OCI-LY1 (cell line): ENCODE data around the gene SUN1.

Experiments used
- H2AFZ ChIP-seq: fragments of 200-600 bp; sonication (generic), shearing (Covaris generic); 2 replicates; pipeline ENCODE4 v1.6.0; 2014; ENCODE audit warnings: antibody characterized with exemption, mild to moderate bottlenecking, low read length
- H3F3A ChIP-seq: fragments of 200-600 bp; sonication (generic), shearing (Covaris generic); 2 replicates; pipeline ENCODE4 v1.6.0; 2014; ENCODE audit warnings: mild to moderate bottlenecking, antibody characterized with exemption, low read length, moderate library complexity; ENCODE audit not compliant: insufficient read depth
- H3K27ac ChIP-seq: fragments of 200-600 bp; sonication (generic); 2 replicates; pipeline ENCODE4 v1.5.1; 2014; ENCODE audit warnings: low read length, mixed run types, mild to moderate bottlenecking, low read depth; ENCODE audit not compliant: poor library complexity, severe bottlenecking
- H3K27me3 ChIP-seq: fragments of 200-600 bp; sonication (generic); 2 replicates; pipeline ENCODE4 v1.6.0; 2014; ENCODE audit warnings: antibody characterized with exemption, mild to moderate bottlenecking, low read length, moderate library complexity; ENCODE audit not compliant: insufficient read depth
- H3K36me3 ChIP-seq: fragments of 200-600 bp; sonication (generic); 2 replicates; pipeline ENCODE4 v1.6.1; 2014; ENCODE audit warnings: mild to moderate bottlenecking, antibody characterized with exemption, low read length, moderate library complexity, mixed read lengths; ENCODE audit not compliant: insufficient read depth
- H3K4me1 ChIP-seq: fragments of 200-600 bp; sonication (generic); 2 replicates; pipeline ENCODE4 v1.5.1; 2014; ENCODE audit warnings: mild to moderate bottlenecking, low read length, moderate library complexity; ENCODE audit not compliant: insufficient read depth, severe bottlenecking
- H3K4me2 ChIP-seq: fragments of 200-600 bp; sonication (generic), shearing (Covaris generic); 2 replicates; pipeline ENCODE4 v1.6.1; 2014; ENCODE audit warnings: low read length
- H3K4me3 ChIP-seq: fragments of 200-600 bp; sonication (generic); 2 replicates; pipeline ENCODE4 v1.5.1; 2014; ENCODE audit warnings: low read length, low read depth, mild to moderate bottlenecking, mixed read lengths; ENCODE audit not compliant: poor library complexity, severe bottlenecking
- H3K79me2 ChIP-seq: fragments of 200-600 bp; shearing (Covaris generic); 2 replicates; pipeline ENCODE4 v1.6.1; 2016; ENCODE audit warnings: mixed run types, low read length, mixed read lengths; ENCODE audit not compliant: insufficient read depth
- H3K9ac ChIP-seq: fragments of 200-600 bp; sonication (generic), shearing (Covaris generic); 2 replicates; pipeline ENCODE4 v1.6.1; 2014; ENCODE audit warnings: mild to moderate bottlenecking, low read length, mixed read lengths
- H3K9me2 ChIP-seq: fragments of 200-600 bp; sonication (generic), shearing (Covaris generic); 2 replicates; pipeline ENCODE4 v1.6.1; 2014; ENCODE audit warnings: low read depth, mild to moderate bottlenecking, low read length, mixed read lengths
- H3K9me3 ChIP-seq: fragments of 200-600 bp; shearing (Covaris generic); 2 replicates; pipeline ENCODE4 v1.6.1; 2014; ENCODE audit warnings: low read length, mixed read lengths
- H4K20me1 ChIP-seq: fragments of 200-600 bp; sonication (generic), shearing (Covaris generic); 2 replicates; pipeline ENCODE4 v1.6.0; 2016; ENCODE audit warnings: mild to moderate bottlenecking, low read length; ENCODE audit not compliant: insufficient read depth
- CTCF ChIP-seq: fragments of 200-600 bp; sonication (generic), shearing (Covaris generic); IDR thresholded peaks from 2 replicates; pipeline ENCODE4 v1.5.1; 2017; ENCODE audit warnings: mild to moderate bottlenecking, antibody characterized with exemption, low read length, moderate library complexity, mixed read lengths
- EZH2 ChIP-seq: fragments of 200-600 bp; sonication (generic), shearing (Covaris generic); IDR thresholded peaks from 2 replicates; pipeline ENCODE4 v1.8.0; 2017; ENCODE audit warnings: borderline replicate concordance, mixed run types, mild to moderate bottlenecking, antibody characterized with exemption, low read length, moderate library complexity, mixed read lengths

The SUN1 gene

GRCh38 chr7:915291-916218, 83.3 kb downstream of the SUN1 start:
- Histone ChIP-seq H4K20me1 (no peaks in the 10 kb centered on the region), H3K4me1 (no peaks in the 10 kb centered on the region), H3F3A (no peaks in the 10 kb centered on the region), H3K36me3 (no peaks in the 10 kb centered on the region), H3K79me2 (no peaks in the 10 kb centered on the region), H3K27me3 (peaks cover 6% of the 10 kb centered on the region; the same call in 1 of the 2 replicates), H3K4me3 (no peak overlapping the region), H3K27ac (no peak overlapping the region), H2AFZ (no peak overlapping the region), H3K4me2 (no peak overlapping the region), H3K9me2 (no peaks in the 10 kb centered on the region), H3K9me3 (no peaks in the 10 kb centered on the region), H3K9ac (no peak overlapping the region)
- TF ChIP-seq CTCF (no peak), EZH2 (no peak)

GRCh38 chr7:916291-916941, 84.1 kb downstream of the SUN1 start:
- H3K9ac ChIP-seq = no peak overlapping the region
- H3K27ac ChIP-seq = no peak overlapping the region
- H3K27me3 ChIP-seq = peaks cover 13% of the 10 kb centered on the region; the same call in 1 of the 2 replicates
- TF ChIP-seq EZH2 (no peak), CTCF (no peak)
- no peaks in the 10 kb centered on the region for H3K36me3 ChIP-seq
- H4K20me1 ChIP-seq = no peaks in the 10 kb centered on the region
- no peaks in the 10 kb centered on the region for H3K79me2 ChIP-seq
- no peaks in the 10 kb centered on the region for H3F3A ChIP-seq
- no peaks in the 10 kb centered on the region for H3K9me3 ChIP-seq
- no peak overlapping the region for H2AFZ ChIP-seq
- H3K4me3 ChIP-seq = no peak overlapping the region
- H3K4me1 ChIP-seq = no peaks in the 10 kb centered on the region
- H3K9me2 ChIP-seq = no peaks in the 10 kb centered on the region
- no peak overlapping the region for H3K4me2 ChIP-seq

GRCh38 chr7:917255-918117, 85.2 kb downstream of the SUN1 start:
- peaks cover 16% of the 10 kb centered on the region; the same call in 1 of the 2 replicates for H3K27me3 ChIP-seq
- no peaks in the 10 kb centered on the region for H3K36me3 ChIP-seq
- no peaks in the 10 kb centered on the region for H3K9me3 ChIP-seq
- H3K9ac ChIP-seq = no peak overlapping the region
- H3K4me2 ChIP-seq = no peak overlapping the region
- no peaks in the 10 kb centered on the region for H3F3A ChIP-seq
- H2AFZ ChIP-seq = no peak overlapping the region
- H3K4me1 ChIP-seq = no peaks in the 10 kb centered on the region
- no peak overlapping the region for H3K27ac ChIP-seq
- TF ChIP-seq CTCF (no peak), EZH2 (no peak)
- H3K9me2 ChIP-seq = no peaks in the 10 kb centered on the region
- no peak overlapping the region for H3K4me3 ChIP-seq
- no peaks in the 10 kb centered on the region for H4K20me1 ChIP-seq
- no peaks in the 10 kb centered on the region for H3K79me2 ChIP-seq
